Esophagus (tissue), 2 donors: ENCODE measurements around the gene CLASP1. TPM values are rescaled to one million over a fixed set of nuclear protein-coding genes. Genes with fewer than 3 reads are reported as not detected.
"Not testable (repeated sequence)": the region's sequence is repeated elsewhere in the genome, so short reads cannot be mapped to it uniquely, and the experiment has no call there.

Source experiments
- H3K27ac ChIP-seq, 2 donors: one replicate each; pipeline ENCODE4 v1.5.1; 2013; ENCODE audit warnings: low read depth in 2 of 2, mild to moderate bottlenecking in 2 of 2, inconsistent platforms in 1 of 2, low read length in 1 of 2, moderate library complexity in 1 of 2
- H3K27me3 ChIP-seq, 2 donors: one replicate each; pipeline ENCODE4 v1.6.1; 2013; ENCODE audit warnings: low read length in 2 of 2, control low read depth in 1 of 2, mild to moderate bottlenecking in 1 of 2; ENCODE audit not compliant: insufficient read depth in 2 of 2, control insufficient read depth in 1 of 2
- H3K36me3 ChIP-seq, 2 donors: one replicate each; pipeline ENCODE4 v1.6.1; 2013; ENCODE audit warnings: low read length in 1 of 2; ENCODE audit not compliant: control insufficient read depth in 2 of 2, insufficient read depth in 2 of 2
- H3K4me1 ChIP-seq, 2 donors: one replicate each; pipeline ENCODE4 v1.6.1; 2013; ENCODE audit warnings: low read length in 1 of 2; ENCODE audit not compliant: control insufficient read depth in 2 of 2, insufficient read depth in 2 of 2
- H3K4me3 ChIP-seq, 2 donors: one replicate each; pipeline ENCODE4 v1.5.1; 2013; ENCODE audit warnings: low read length in 2 of 2, mild to moderate bottlenecking in 2 of 2, low read depth in 1 of 2, moderate library complexity in 1 of 2
- H3K9me3 ChIP-seq, 2 donors: one replicate each; pipeline ENCODE4 v1.6.1; 2013; ENCODE audit warnings: mild to moderate bottlenecking in 2 of 2, low read depth in 1 of 2, low read length in 1 of 2, moderate library complexity in 1 of 2; ENCODE audit not compliant: control insufficient read depth in 2 of 2, insufficient read depth in 1 of 2
- WGBS, 2 donors: extraction: QIAGEN DNeasy Blood & Tissue Kit; methylation state at CpG; one replicate each; pipeline ENCODE4 v1.1.7; 2013; 5-methylcytosine and 5-hydroxymethylcytosine counted together
- polyA plus RNA-seq, 2 donors: library from polyadenylated mRNA; stranded (reverse); fragments of 200-250 nt; gene quantifications; one replicate each; pipeline ENCODE4 v1.2.3, GENCODE V29; 2013
- donor health status: healthy with polysubstance abuse.
- donor health status: Bipolar disorder and iron deficiency.

The CLASP1 gene
- polyA plus RNA-seq, 2 donors = 9.1 to 9.8 TPM

GRCh38 chr2:121633463-121633862 is 15.8 kb downstream of the CLASP1 start:
- 87 to 95% methylated on average over 4 of the region's 4 CpGs for WGBS, 2 donors
- Histone ChIP-seq H3K36me3 (no peaks in the 10 kb centered on the region), H3K9me3 (no peaks in the 10 kb centered on the region), H3K4me1 (peaks cover 0 to 2% of the 10 kb centered on the region in 2 donors), H3K27ac (no peak overlapping the region), H3K4me3 (no peak overlapping the region), H3K27me3 (no peaks in the 10 kb centered on the region)

- Histone ChIP-seq H3K4me1 (no peaks in the 10 kb centered on the region), H3K27me3 (no peaks in the 10 kb centered on the region), H3K9me3 (no peaks in the 10 kb centered on the region), H3K27ac (no peak overlapping the region), H3K36me3 (no peaks in the 10 kb centered on the region), H3K4me3 (no peak overlapping the region)
- 75 to 77% methylated on average over 4 of the region's 4 CpGs for WGBS, 2 donors
These were observed 21.7 kb downstream of the CLASP1 start for GRCh38 chr2:121627525-121628050.

GRCh38 chr2:121626777-121627524 is 22.3 kb downstream of the CLASP1 start:
- H3K4me1 ChIP-seq = no peaks in the 10 kb centered on the region
- H3K36me3 ChIP-seq = no peaks in the 10 kb centered on the region
- no peaks in the 10 kb centered on the region for H3K9me3 ChIP-seq
- no peak overlapping the region for H3K27ac ChIP-seq
- H3K4me3 ChIP-seq = no peak overlapping the region
- 88 to 91% methylated on average over 4 of the region's 4 CpGs for WGBS, 2 donors
- H3K27me3 ChIP-seq = no peaks in the 10 kb centered on the region

- H3K27ac ChIP-seq = no peak overlapping the region
- H3K27me3 ChIP-seq = no peaks in the 10 kb centered on the region
- H3K4me1 ChIP-seq = no peaks in the 10 kb centered on the region
- H3K9me3 ChIP-seq = no peaks in the 10 kb centered on the region
- no peak overlapping the region for H3K4me3 ChIP-seq
- WGBS, 2 donors = 95 to 100% methylated on average over 3 of the region's 3 CpGs
- no peaks in the 10 kb centered on the region for H3K36me3 ChIP-seq
These were observed 23.3 kb downstream of the CLASP1 start for GRCh38 chr2:121625953-121626352.

- H3K27ac ChIP-seq = no peak overlapping the region
- no peaks in the 10 kb centered on the region for H3K36me3 ChIP-seq
- no peak overlapping the region for H3K4me3 ChIP-seq
- WGBS, 2 donors = 73 to 79% methylated on average over 4 of the region's 4 CpGs
- peaks cover 0 to 4% of the 10 kb centered on the region in 2 donors for H3K4me1 ChIP-seq
- H3K9me3 ChIP-seq = no peaks in the 10 kb centered on the region
- no peaks in the 10 kb centered on the region for H3K27me3 ChIP-seq
These were observed 32.1 kb downstream of the CLASP1 start for GRCh38 chr2:121617042-121617599.

GRCh38 chr2:121613774-121614173 is 35.5 kb downstream of the CLASP1 start:
- Histone ChIP-seq H3K4me1 (peaks cover 0 to 4% of the 10 kb centered on the region in 2 donors), H3K36me3 (no peaks in the 10 kb centered on the region), H3K4me3 (no peak overlapping the region), H3K27me3 (no peaks in the 10 kb centered on the region), H3K27ac (no peak overlapping the region), H3K9me3 (no peaks in the 10 kb centered on the region)
- WGBS, 2 donors = 80 to 93% methylated on average over 1 of the region's 1 CpG

GRCh38 chr2:121613152-121613551 is 36.1 kb downstream of the CLASP1 start:
- H3K36me3 ChIP-seq = no peaks in the 10 kb centered on the region

GRCh38 chr2:121611730-121612705 is 37.2 kb downstream of the CLASP1 start:
- WGBS, 2 donors = 79 to 86% methylated on average over 1 of the region's 1 CpG
- Histone ChIP-seq H3K4me3 (no peak overlapping the region), H3K9me3 (no peaks in the 10 kb centered on the region), H3K27me3 (no peaks in the 10 kb centered on the region), H3K27ac (no peak overlapping the region), H3K4me1 (peaks cover 0 to 3% of the 10 kb centered on the region in 2 donors), H3K36me3 (no peaks in the 10 kb centered on the region)

More at GRCh38 chr2:121613152-121613551, 36.1 kb downstream of the CLASP1 start:
- Histone ChIP-seq H3K27me3 (no peaks in the 10 kb centered on the region), H3K9me3 (no peaks in the 10 kb centered on the region), H3K4me1 (peaks cover 0 to 6% of the 10 kb centered on the region in 2 donors), H3K4me3 (no peak overlapping the region), H3K27ac (no peak overlapping the region)

GRCh38 chr2:121611048-121611649 is 38.1 kb downstream of the CLASP1 start:
- H3K36me3 ChIP-seq, H3K4me1 ChIP-seq, H3K27ac ChIP-seq, H3K9me3 ChIP-seq, H3K27me3 ChIP-seq, H3K4me3 ChIP-seq: not testable (repeated sequence)
- 90 to 93% methylated on average over 2 of the region's 2 CpGs for WGBS, 2 donors
